Keratinocyte (primary cell): Measurements from ENCODE around the gene CNTROB. TPM values are rescaled to one million over a fixed set of nuclear protein-coding genes. Genes with fewer than 3 reads are reported as not detected.

Experiments
- DNase-seq: peaks from one replicate; pipeline ENCODE4 v3.0.0-alpha.2; 2011; ENCODE audit warnings: low read depth, missing footprints, low spot score
- FAIRE-seq: peaks from 2 replicates; lab custom pipeline; 2011; peaks lifted over from hg19 to GRCh38; lab: Jason Lieb, UNC
- H2AFZ ChIP-seq: 2 replicates; pipeline ENCODE4 v1.6.0; 2012; ENCODE audit warnings: low read length, control low read depth, inconsistent platforms; ENCODE audit not compliant: control insufficient read depth
- H3K27ac ChIP-seq: 2 replicates; pipeline ENCODE4 v1.5.1; 2011; ENCODE audit warnings: low read length; ENCODE audit not compliant: control insufficient read depth, insufficient read depth
- H3K27me3 ChIP-seq: 3 replicates; pipeline ENCODE4 v1.6.0; 2011; ENCODE audit warnings: low read length; ENCODE audit not compliant: control insufficient read depth, insufficient read depth; ENCODE audit errors: extremely low read depth
- H3K36me3 ChIP-seq, 2 experiments: 2 replicates in 1 of 2; 3 replicates in 1 of 2; pipeline ENCODE4 v1.5.1; 2011; ENCODE audit warnings: low read length in 2 of 2, mild to moderate bottlenecking in 1 of 2; ENCODE audit not compliant: control insufficient read depth in 2 of 2, insufficient read depth in 2 of 2; ENCODE audit errors: extremely low read depth in 1 of 2
- H3K4me1 ChIP-seq: 3 replicates; pipeline ENCODE4 v1.5.1; 2011; ENCODE audit warnings: low read length; ENCODE audit not compliant: control insufficient read depth, insufficient read depth; ENCODE audit errors: extremely low read depth
- H3K4me2 ChIP-seq: 3 replicates; pipeline ENCODE4 v1.6.0; 2011; ENCODE audit warnings: low read depth, low read length; ENCODE audit not compliant: control insufficient read depth, insufficient read depth; ENCODE audit errors: extremely low read depth
- H3K4me3 ChIP-seq, 3 experiments: fragments of 200-600 bp in 1 of 3; sonication (generic) in 1 of 3; 2 replicates in 2 of 3; 3 replicates in 1 of 3; pipeline ENCODE4 v1.5.1; 2011 to 2016; ENCODE audit warnings: low read length in 3 of 3, mild to moderate bottlenecking in 3 of 3, control low read depth in 2 of 3, inconsistent platforms in 1 of 3, low read depth in 1 of 3, mixed read lengths in 1 of 3, mixed run types in 1 of 3, moderate library complexity in 1 of 3; ENCODE audit not compliant: control insufficient read depth in 2 of 3, insufficient read depth in 2 of 3; ENCODE audit errors: extremely low read depth in 1 of 3
- H3K79me2 ChIP-seq: 2 replicates; pipeline ENCODE4 v1.6.0; 2012; ENCODE audit warnings: low read length; ENCODE audit not compliant: control insufficient read depth, insufficient read depth
- H3K9ac ChIP-seq: 3 replicates; pipeline ENCODE4 v1.6.0; 2011; ENCODE audit warnings: low read length; ENCODE audit not compliant: control insufficient read depth, insufficient read depth; ENCODE audit errors: extremely low read depth
- H3K9me1 ChIP-seq: 3 replicates; pipeline ENCODE4 v1.6.0; 2011; ENCODE audit warnings: low read length; ENCODE audit not compliant: control insufficient read depth, insufficient read depth; ENCODE audit errors: extremely low read depth
- H3K9me3 ChIP-seq: 2 replicates; pipeline ENCODE4 v1.5.1; 2012; ENCODE audit warnings: low read depth, low read length; ENCODE audit not compliant: control insufficient read depth
- H4K20me1 ChIP-seq: 3 replicates; pipeline ENCODE4 v1.6.0; 2011; ENCODE audit warnings: low read length; ENCODE audit not compliant: control insufficient read depth, insufficient read depth; ENCODE audit errors: extremely low read depth
- EZH2 ChIP-seq: IDR thresholded peaks from one replicate; pipeline ENCODE4 v1.6.1; 2012; ENCODE audit warnings: inconsistent platforms, mild to moderate bottlenecking, low read length, moderate library complexity
- dilution Hi-C: fragments of 300-500 bp; cut with MboI; formaldehyde crosslinking; loops from one replicate; pipeline ENCODE4 v1.7.0; 2020; ENCODE audit warnings: low sequenced_read_pairs; ENCODE audit not compliant: extremely low pct_ligation_motif_present
- polyA plus RNA-seq, 5 experiments: library from polyadenylated mRNA; depleted of rRNA in 3 of 5; stranded (reverse) in 3 of 5; stranded (forward) in 1 of 5; unstranded in 1 of 5; fragments of >200 nt; gene quantifications; 1 replicate in 1 of 5; 2 replicates in 3 of 5; 3 replicates in 1 of 5; pipeline versions ENCODE4 v1.2.1 to v1.2.3, GENCODE V29; 2011 to 2012; ENCODE audit warnings: missing spikeins in 2 of 5, low read depth in 1 of 5, low replicate concordance in 1 of 5
- TF ChIP-seq, protein P1 (sequence below), 3 experiments: IDR thresholded peaks in 1 of 3; conservative IDR thresholded peaks in 1 of 3; optimal IDR thresholded peaks in 1 of 3; 2 replicates in 2 of 3; 3 replicates in 1 of 3; pipeline versions ENCODE3 to v1.5.1; 2011; ENCODE audit warnings: low read length in 3 of 3, mild to moderate bottlenecking in 3 of 3, moderate library complexity in 2 of 3, control low read depth in 1 of 3, inconsistent platforms in 1 of 3; ENCODE audit not compliant: insufficient read depth in 2 of 3; ENCODE audit errors: extremely low read depth in 1 of 3

CNTROB gene
- polyA plus RNA-seq, 1 donor (not counting 4 experiments of a cell fraction or from before 2014, with no cell fraction given), result 17.4 TPM

GRCh38 chr17:7910711-7911110 is 21.3 kb upstream of the CNTROB start:
- Histone ChIP-seq H3K27ac (no peak overlapping the region), H3K9ac (no peak overlapping the region), H3K9me3 (no peaks in the 10 kb centered on the region), H2AFZ (no peak overlapping the region), H3K27me3 (no peaks in the 10 kb centered on the region), H3K4me3 (no peak overlapping the region), H3K36me3 (peaks cover 27 to 37% of the 10 kb centered on the region in 2 experiments), H3K4me2 (no peak overlapping the region), H4K20me1 (no peaks in the 10 kb centered on the region), H3K9me1 (no peaks in the 10 kb centered on the region), H3K79me2 (no peaks in the 10 kb centered on the region), H3K4me1 (peaks cover 16% of the 10 kb centered on the region)
- TF ChIP-seq EZH2, result no peak
- TF ChIP-seq, protein P1, sequence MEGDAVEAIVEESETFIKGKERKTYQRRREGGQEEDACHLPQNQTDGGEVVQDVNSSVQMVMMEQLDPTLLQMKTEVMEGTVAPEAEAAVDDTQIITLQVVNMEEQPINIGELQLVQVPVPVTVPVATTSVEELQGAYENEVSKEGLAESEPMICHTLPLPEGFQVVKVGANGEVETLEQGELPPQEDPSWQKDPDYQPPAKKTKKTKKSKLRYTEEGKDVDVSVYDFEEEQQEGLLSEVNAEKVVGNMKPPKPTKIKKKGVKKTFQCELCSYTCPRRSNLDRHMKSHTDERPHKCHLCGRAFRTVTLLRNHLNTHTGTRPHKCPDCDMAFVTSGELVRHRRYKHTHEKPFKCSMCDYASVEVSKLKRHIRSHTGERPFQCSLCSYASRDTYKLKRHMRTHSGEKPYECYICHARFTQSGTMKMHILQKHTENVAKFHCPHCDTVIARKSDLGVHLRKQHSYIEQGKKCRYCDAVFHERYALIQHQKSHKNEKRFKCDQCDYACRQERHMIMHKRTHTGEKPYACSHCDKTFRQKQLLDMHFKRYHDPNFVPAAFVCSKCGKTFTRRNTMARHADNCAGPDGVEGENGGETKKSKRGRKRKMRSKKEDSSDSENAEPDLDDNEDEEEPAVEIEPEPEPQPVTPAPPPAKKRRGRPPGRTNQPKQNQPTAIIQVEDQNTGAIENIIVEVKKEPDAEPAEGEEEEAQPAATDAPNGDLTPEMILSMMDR (optimal IDR thresholded peaks at IDR 0.05 in 1 of 3, IDR thresholded peaks at IDR 0.05 in 1 of 3, conservative IDR thresholded peaks at IDR 0.05 in 1 of 3; ENCODE audit: extremely low read depth in 1 of 3, insufficient read depth in 2 of 3, low read length in 3 of 3), result no peak
- dilution Hi-C loops, result no loop called here
- DNase-seq, result no peak
- FAIRE-seq, result no peak

- dilution Hi-C loops, result no loop called here
- TF ChIP-seq, protein P1 (optimal IDR thresholded peaks at IDR 0.05 in 1 of 3, IDR thresholded peaks at IDR 0.05 in 1 of 3, conservative IDR thresholded peaks at IDR 0.05 in 1 of 3; ENCODE audit: extremely low read depth in 1 of 3, insufficient read depth in 2 of 3, low read length in 3 of 3), result no peak
- TF ChIP-seq EZH2, result no peak
- Histone ChIP-seq H2AFZ (no peak overlapping the region), H3K27me3 (no peaks in the 10 kb centered on the region), H3K36me3 (peaks cover 23 to 35% of the 10 kb centered on the region in 2 experiments), H4K20me1 (no peaks in the 10 kb centered on the region), H3K27ac (no peak overlapping the region), H3K9me3 (no peaks in the 10 kb centered on the region), H3K79me2 (no peaks in the 10 kb centered on the region), H3K9me1 (no peaks in the 10 kb centered on the region), H3K4me3 (no peak overlapping the region), H3K9ac (no peak overlapping the region), H3K4me1 (peaks cover 16% of the 10 kb centered on the region), H3K4me2 (no peak overlapping the region)
- DNase-seq, result no peak
- FAIRE-seq, result no peak
Observed at GRCh38 chr17:7911116-7911515, 20.9 kb upstream of the CNTROB start.
